WTC11 (cell line): Measurements from ENCODE around the gene MCHR2. TPM values are rescaled to one million over a fixed set of nuclear protein-coding genes. Genes with fewer than 3 reads are reported as not detected.

Source experiments
- ATAC-seq: fragments of 200-7000 bp; cut with Tn5 transposase; 2 replicates; pipeline ENCODE4 v1.10.0; 2021; ENCODE audit warnings: mild to moderate bottlenecking, moderate library complexity
- CTCF ChIA-PET: fragments of 300-600 bp; sonication (Branson Sonifier 250); formaldehyde crosslinking; loops from one replicate; lab custom pipeline; 2021; ENCODE audit warnings: antibody characterized with exemption; lab: Charles Lee
- POLR2A ChIA-PET: fragments of 350-600 bp; sonication (Branson Sonifier 250); formaldehyde crosslinking; loops from one replicate; lab custom pipeline; 2021; ENCODE audit warnings: antibody characterized with exemption; lab: Charles Lee
- DNase-seq: peaks from one replicate; pipeline ENCODE4 v3.0.0; 2021; ENCODE audit warnings: low spot score
- H3K27ac Mint-ChIP-seq: 2 replicates; pipeline ENCODE4 v1.8.0; 2021; ENCODE audit warnings: mixed read lengths
- H3K27me3 Mint-ChIP-seq: 2 replicates; pipeline ENCODE4 v1.8.0; 2021; ENCODE audit warnings: low read depth, mild to moderate bottlenecking, moderate library complexity, mixed read lengths
- H3K36me3 Mint-ChIP-seq: 2 replicates; pipeline ENCODE4 v1.8.0; 2021; ENCODE audit warnings: mixed read lengths
- H3K4me1 Mint-ChIP-seq: 2 replicates; pipeline ENCODE4 v1.8.0; 2022; ENCODE audit warnings: mixed read lengths
- H3K4me3 Mint-ChIP-seq: 2 replicates; pipeline ENCODE4 v1.8.0; 2021; ENCODE audit warnings: mild to moderate bottlenecking, moderate library complexity, mixed read lengths
- H3K9me3 Mint-ChIP-seq: 2 replicates; pipeline ENCODE4 v1.8.0; 2021; ENCODE audit warnings: mixed read lengths
- FOXK1 ChIP-seq: sonication (generic); formaldehyde crosslinking; IDR thresholded peaks from 2 replicates; pipeline ENCODE4 v1.8.0; 2022; ENCODE audit warnings: mild to moderate bottlenecking, moderate library complexity, missing genetic modification reagents
- MYBL2 ChIP-seq: sonication (generic); formaldehyde crosslinking; IDR thresholded peaks from 2 replicates; pipeline ENCODE4 v1.8.1; 2023; ENCODE audit warnings: mild to moderate bottlenecking, moderate library complexity, missing genetic modification reagents
- NFATC4 ChIP-seq: fragments of 250-450 bp; sonication (Bioruptor Pico); IDR thresholded peaks from 2 replicates; pipeline ENCODE4 v1.9.0; 2021; ENCODE audit warnings: mild to moderate bottlenecking
- NFE2L1 ChIP-seq: sonication (generic); formaldehyde crosslinking; IDR thresholded peaks from 2 replicates; pipeline ENCODE4 v1.8.1; 2023; ENCODE audit warnings: missing genetic modification reagents
- NR1H2 ChIP-seq: sonication (generic); formaldehyde crosslinking; IDR thresholded peaks from 2 replicates; pipeline ENCODE4 v1.9.0; 2021; ENCODE audit warnings: mild to moderate bottlenecking, moderate library complexity, missing genetic modification reagents
- OVOL2 ChIP-seq: fragments of 250-450 bp; sonication (Bioruptor Pico); IDR thresholded peaks from 2 replicates; pipeline ENCODE4 v1.9.0; 2021; ENCODE audit warnings: mild to moderate bottlenecking, borderline replicate concordance
- ZNF317 ChIP-seq: sonication (generic); formaldehyde crosslinking; IDR thresholded peaks from 2 replicates; pipeline ENCODE4 v1.8.1; 2023; ENCODE audit warnings: low read depth, mild to moderate bottlenecking, moderate library complexity, missing genetic modification reagents, borderline replicate concordance
- ZNF396 ChIP-seq: fragments of 250-450 bp; sonication (Bioruptor Pico); IDR thresholded peaks from 2 replicates; pipeline ENCODE4 v1.8.0; 2021; ENCODE audit warnings: mild to moderate bottlenecking, moderate library complexity, borderline replicate concordance
- ZNF671 ChIP-seq: fragments of 250-450 bp; sonication (Bioruptor Pico); IDR thresholded peaks from 2 replicates; pipeline ENCODE4 v1.8.0; 2021; ENCODE audit warnings: mild to moderate bottlenecking
- total RNA-seq: library from RNA; stranded (reverse); gene quantifications from 3 replicates; pipeline ENCODE4 v1.2.3, GENCODE V29; 2021
- TF ChIP-seq, protein P1 (sequence below): fragments of 250-450 bp; sonication (Bioruptor Pico); IDR thresholded peaks from 2 replicates; pipeline ENCODE4 v1.9.0; 2021; ENCODE audit warnings: moderate library complexity, mild to moderate bottlenecking, inconsistent platforms, borderline replicate concordance
- TF ChIP-seq, protein P2 (sequence below): sonication (generic); formaldehyde crosslinking; IDR thresholded peaks from 2 replicates; pipeline ENCODE4 v1.8.1; 2023; ENCODE audit warnings: mild to moderate bottlenecking, missing genetic modification reagents, borderline replicate concordance
- TF ChIP-seq, protein P3 (sequence below): fragments of 250-450 bp; sonication (Bioruptor Pico); IDR thresholded peaks from 2 replicates; pipeline ENCODE4 v1.9.0; 2021; ENCODE audit warnings: mild to moderate bottlenecking, borderline replicate concordance
- TF ChIP-seq, protein P4 (sequence below): sonication (generic); formaldehyde crosslinking; conservative IDR thresholded peaks from 2 replicates; pipeline ENCODE4 v1.8.1; 2022; ENCODE audit warnings: mild to moderate bottlenecking, missing genetic modification reagents
- TF ChIP-seq, protein P5 (sequence below): fragments of 250-450 bp; sonication (Bioruptor Pico); conservative IDR thresholded peaks from 2 replicates; pipeline ENCODE4 v1.9.0; 2021; ENCODE audit warnings: mild to moderate bottlenecking
- TF ChIP-seq, protein P6 (sequence below): sonication (generic); formaldehyde crosslinking; IDR thresholded peaks from 2 replicates; pipeline ENCODE4 v1.8.0; 2022; ENCODE audit warnings: mild to moderate bottlenecking, missing genetic modification reagents
- TF ChIP-seq, protein P7 (sequence below): sonication (generic); formaldehyde crosslinking; IDR thresholded peaks from 2 replicates; pipeline ENCODE4 v1.8.1; 2022; ENCODE audit warnings: low read depth, missing genetic modification reagents, borderline replicate concordance

Gene MCHR2
- total RNA-seq, 1 experiment from 2014 or later, result not detected

DNA sequence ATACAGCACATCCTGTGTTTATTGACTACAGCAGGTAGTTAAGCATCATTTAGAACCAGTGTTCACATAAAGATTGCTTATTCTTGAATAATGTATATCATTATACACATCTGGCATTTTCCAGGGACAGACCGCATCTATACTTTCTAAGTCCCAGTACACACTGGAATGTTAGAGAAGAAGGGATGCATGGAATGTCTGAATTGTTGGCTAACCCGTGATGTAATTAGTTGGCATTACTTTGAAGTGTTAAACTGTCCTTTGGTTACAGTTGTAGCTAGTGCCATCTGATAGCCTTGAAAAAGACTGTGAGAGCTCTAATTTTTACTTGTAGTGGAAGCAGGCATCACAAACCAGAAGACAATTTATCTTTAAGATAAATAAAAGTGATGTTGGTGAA is 29.8 kb upstream of the MCHR2 start:
- ATAC-seq, result no peak
- no peak for DNase-seq
- TF ChIP-seq NR1H2 (no peak), OVOL2 (CRISPR knock-in tag) (no peak), NFE2L1 (CRISPR knock-in tag) (no peak), ZNF671 (no peak), NFATC4 (no peak)
- TF ChIP-seq, protein P1, sequence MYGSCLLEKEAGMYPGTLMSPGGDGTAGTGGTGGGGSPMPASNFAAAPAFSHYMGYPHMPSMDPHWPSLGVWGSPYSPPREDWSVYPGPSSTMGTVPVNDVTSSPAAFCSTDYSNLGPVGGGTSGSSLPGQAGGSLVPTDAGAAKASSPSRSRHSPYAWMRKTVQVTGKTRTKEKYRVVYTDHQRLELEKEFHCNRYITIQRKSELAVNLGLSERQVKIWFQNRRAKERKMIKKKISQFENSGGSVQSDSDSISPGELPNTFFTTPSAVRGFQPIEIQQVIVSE (CRISPR knock-in tag), result no peak
- TF ChIP-seq, protein P2, sequence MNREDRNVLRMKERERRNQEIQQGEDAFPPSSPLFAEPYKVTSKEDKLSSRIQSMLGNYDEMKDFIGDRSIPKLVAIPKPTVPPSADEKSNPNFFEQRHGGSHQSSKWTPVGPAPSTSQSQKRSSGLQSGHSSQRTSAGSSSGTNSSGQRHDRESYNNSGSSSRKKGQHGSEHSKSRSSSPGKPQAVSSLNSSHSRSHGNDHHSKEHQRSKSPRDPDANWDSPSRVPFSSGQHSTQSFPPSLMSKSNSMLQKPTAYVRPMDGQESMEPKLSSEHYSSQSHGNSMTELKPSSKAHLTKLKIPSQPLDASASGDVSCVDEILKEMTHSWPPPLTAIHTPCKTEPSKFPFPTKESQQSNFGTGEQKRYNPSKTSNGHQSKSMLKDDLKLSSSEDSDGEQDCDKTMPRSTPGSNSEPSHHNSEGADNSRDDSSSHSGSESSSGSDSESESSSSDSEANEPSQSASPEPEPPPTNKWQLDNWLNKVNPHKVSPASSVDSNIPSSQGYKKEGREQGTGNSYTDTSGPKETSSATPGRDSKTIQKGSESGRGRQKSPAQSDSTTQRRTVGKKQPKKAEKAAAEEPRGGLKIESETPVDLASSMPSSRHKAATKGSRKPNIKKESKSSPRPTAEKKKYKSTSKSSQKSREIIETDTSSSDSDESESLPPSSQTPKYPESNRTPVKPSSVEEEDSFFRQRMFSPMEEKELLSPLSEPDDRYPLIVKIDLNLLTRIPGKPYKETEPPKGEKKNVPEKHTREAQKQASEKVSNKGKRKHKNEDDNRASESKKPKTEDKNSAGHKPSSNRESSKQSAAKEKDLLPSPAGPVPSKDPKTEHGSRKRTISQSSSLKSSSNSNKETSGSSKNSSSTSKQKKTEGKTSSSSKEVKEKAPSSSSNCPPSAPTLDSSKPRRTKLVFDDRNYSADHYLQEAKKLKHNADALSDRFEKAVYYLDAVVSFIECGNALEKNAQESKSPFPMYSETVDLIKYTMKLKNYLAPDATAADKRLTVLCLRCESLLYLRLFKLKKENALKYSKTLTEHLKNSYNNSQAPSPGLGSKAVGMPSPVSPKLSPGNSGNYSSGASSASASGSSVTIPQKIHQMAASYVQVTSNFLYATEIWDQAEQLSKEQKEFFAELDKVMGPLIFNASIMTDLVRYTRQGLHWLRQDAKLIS (CRISPR knock-in tag), result no peak
- TF ChIP-seq, protein P3, sequence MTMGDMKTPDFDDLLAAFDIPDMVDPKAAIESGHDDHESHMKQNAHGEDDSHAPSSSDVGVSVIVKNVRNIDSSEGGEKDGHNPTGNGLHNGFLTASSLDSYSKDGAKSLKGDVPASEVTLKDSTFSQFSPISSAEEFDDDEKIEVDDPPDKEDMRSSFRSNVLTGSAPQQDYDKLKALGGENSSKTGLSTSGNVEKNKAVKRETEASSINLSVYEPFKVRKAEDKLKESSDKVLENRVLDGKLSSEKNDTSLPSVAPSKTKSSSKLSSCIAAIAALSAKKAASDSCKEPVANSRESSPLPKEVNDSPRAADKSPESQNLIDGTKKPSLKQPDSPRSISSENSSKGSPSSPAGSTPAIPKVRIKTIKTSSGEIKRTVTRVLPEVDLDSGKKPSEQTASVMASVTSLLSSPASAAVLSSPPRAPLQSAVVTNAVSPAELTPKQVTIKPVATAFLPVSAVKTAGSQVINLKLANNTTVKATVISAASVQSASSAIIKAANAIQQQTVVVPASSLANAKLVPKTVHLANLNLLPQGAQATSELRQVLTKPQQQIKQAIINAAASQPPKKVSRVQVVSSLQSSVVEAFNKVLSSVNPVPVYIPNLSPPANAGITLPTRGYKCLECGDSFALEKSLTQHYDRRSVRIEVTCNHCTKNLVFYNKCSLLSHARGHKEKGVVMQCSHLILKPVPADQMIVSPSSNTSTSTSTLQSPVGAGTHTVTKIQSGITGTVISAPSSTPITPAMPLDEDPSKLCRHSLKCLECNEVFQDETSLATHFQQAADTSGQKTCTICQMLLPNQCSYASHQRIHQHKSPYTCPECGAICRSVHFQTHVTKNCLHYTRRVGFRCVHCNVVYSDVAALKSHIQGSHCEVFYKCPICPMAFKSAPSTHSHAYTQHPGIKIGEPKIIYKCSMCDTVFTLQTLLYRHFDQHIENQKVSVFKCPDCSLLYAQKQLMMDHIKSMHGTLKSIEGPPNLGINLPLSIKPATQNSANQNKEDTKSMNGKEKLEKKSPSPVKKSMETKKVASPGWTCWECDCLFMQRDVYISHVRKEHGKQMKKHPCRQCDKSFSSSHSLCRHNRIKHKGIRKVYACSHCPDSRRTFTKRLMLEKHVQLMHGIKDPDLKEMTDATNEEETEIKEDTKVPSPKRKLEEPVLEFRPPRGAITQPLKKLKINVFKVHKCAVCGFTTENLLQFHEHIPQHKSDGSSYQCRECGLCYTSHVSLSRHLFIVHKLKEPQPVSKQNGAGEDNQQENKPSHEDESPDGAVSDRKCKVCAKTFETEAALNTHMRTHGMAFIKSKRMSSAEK (CRISPR knock-in tag), result no peak
- H3K9me3 Mint-ChIP-seq, result no peaks in the 10 kb centered on the region; the same call in 1 of the 2 replicates
- no peaks in the 10 kb centered on the region for H3K4me1 Mint-ChIP-seq
- ChIA-PET CTCF (interaction anchor here (0.7 to 1.3 kb wide), 2 partner anchors 22 to 75 kb away, joined by 3 read pairs; no protein-coding TSS in a partner anchor), POLR2A (no interaction called here)
- H3K4me3 Mint-ChIP-seq, result no peak overlapping the region
- H3K27ac Mint-ChIP-seq, result no peak overlapping the region
- no peaks in the 10 kb centered on the region for H3K27me3 Mint-ChIP-seq
- no peaks in the 10 kb centered on the region for H3K36me3 Mint-ChIP-seq

DNA sequence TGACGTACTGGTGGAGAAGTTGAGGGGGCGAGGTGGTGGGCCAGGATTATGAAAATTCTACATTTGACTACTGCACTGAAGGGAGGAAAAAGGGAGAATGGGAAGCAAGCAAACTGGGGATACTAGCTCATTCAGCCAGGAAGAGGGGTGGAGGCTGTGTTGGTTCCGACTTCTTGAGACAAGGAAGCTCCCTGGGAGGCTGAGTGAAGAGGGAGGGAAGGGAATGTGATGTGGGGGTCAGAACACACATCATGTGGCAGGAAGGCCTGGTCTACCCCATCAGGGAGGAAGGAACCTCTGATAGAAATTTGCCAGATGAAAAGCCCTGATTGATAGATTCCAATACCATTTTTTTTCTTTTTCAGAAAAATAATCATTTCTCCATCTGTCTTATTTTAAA is 28.8 kb upstream of the MCHR2 start:
- Mint-ChIP-seq H3K4me3 (no peak overlapping the region), H3K27ac (no peak overlapping the region), H3K9me3 (peaks cover 3% of the 10 kb centered on the region), H3K4me1 (no peaks in the 10 kb centered on the region), H3K36me3 (no peaks in the 10 kb centered on the region; the same call in 1 of the 2 replicates), H3K27me3 (no peaks in the 10 kb centered on the region)
- ChIA-PET POLR2A (no interaction called here), CTCF (no interaction called here)
- TF ChIP-seq, protein P4, sequence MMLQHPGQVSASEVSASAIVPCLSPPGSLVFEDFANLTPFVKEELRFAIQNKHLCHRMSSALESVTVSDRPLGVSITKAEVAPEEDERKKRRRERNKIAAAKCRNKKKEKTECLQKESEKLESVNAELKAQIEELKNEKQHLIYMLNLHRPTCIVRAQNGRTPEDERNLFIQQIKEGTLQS, result no peak
- TF ChIP-seq MYBL2 (CRISPR knock-in tag), result no peak
- TF ChIP-seq, protein P5, sequence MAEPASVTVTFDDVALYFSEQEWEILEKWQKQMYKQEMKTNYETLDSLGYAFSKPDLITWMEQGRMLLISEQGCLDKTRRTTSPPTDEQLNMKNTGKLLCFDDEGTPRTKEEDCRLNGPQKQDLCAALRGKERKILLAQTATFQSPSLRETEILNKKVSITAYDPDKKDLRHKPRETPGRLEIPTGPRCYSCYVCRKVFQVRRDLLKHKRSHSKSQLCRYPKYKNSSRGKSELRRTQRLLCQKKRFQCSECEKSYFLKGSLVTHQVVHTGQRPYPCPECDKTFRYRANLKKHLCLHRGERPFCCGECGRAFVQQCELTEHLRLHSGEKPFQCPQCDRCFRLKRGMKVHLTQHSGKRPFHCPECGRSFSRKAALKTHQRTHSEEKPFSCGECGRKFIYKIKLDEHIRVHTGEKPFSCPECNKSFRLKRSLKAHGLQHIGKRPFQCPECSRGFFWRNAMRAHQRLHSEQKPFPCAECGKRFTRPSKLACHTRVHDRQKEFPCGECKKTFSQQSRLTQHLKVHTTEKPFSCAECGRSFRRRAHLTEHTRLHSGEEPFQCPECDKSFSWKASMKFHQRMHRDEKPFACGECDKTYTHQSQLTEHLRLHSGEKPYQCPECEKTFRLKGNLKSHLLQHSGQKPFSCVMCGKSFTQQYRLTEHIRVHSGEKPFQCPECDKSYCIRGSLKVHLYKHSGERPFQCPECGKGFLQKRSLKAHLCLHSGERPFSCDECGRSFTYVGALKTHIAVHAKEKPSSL (CRISPR knock-in tag), result no peak
- TF ChIP-seq, protein P6, sequence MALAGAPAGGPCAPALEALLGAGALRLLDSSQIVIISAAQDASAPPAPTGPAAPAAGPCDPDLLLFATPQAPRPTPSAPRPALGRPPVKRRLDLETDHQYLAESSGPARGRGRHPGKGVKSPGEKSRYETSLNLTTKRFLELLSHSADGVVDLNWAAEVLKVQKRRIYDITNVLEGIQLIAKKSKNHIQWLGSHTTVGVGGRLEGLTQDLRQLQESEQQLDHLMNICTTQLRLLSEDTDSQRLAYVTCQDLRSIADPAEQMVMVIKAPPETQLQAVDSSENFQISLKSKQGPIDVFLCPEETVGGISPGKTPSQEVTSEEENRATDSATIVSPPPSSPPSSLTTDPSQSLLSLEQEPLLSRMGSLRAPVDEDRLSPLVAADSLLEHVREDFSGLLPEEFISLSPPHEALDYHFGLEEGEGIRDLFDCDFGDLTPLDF (CRISPR knock-in tag), result no peak
- TF ChIP-seq ZNF317 (CRISPR knock-in tag), result no peak
- TF ChIP-seq FOXK1 (CRISPR knock-in tag), result no peak
- TF ChIP-seq, protein P7, sequence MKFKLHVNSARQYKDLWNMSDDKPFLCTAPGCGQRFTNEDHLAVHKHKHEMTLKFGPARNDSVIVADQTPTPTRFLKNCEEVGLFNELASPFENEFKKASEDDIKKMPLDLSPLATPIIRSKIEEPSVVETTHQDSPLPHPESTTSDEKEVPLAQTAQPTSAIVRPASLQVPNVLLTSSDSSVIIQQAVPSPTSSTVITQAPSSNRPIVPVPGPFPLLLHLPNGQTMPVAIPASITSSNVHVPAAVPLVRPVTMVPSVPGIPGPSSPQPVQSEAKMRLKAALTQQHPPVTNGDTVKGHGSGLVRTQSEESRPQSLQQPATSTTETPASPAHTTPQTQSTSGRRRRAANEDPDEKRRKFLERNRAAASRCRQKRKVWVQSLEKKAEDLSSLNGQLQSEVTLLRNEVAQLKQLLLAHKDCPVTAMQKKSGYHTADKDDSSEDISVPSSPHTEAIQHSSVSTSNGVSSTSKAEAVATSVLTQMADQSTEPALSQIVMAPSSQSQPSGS (CRISPR knock-in tag), result no peak
- TF ChIP-seq ZNF396 (CRISPR knock-in tag), result no peak
- DNase-seq, result no peak
- ATAC-seq, result peak; percentile 80
